GM13977 (cell line): ENCODE data around the gene CIDEB.

Experiments used
- DNase-seq: peaks from one replicate; pipeline ENCODE4 v3.0.0; 2012; ENCODE audit warnings: low spot score
- CTCF ChIP-seq: IDR thresholded peaks from 2 replicates; pipeline ENCODE4 v1.5.1; 2012; ENCODE audit warnings: mild to moderate bottlenecking, control low read depth; ENCODE audit not compliant: insufficient read depth; ENCODE audit errors: extremely low read depth, missing control alignments
- in situ Hi-C: fragments of 300-500 bp; cut with MboI; formaldehyde crosslinking; loops from one replicate; pipeline ENCODE4 v1.12.0; 2022; ENCODE audit warnings: low sequenced_read_pairs, low pct_unique_long_range_greater_than_20kb, mixed read lengths, inconsistent platforms; ENCODE audit not compliant: unreplicated experiment

The CIDEB gene

GRCh38 chr14:24299255-24300191 is 8.3 kb downstream of the CIDEB start, which contains the start of the genes DHRS1 and NOP9:
Gene DHRS1 (minus strand): TSS chr14:24299780. CDS start chr14:24299106, 674 bp downstream.
Gene NOP9 (plus strand): TSS chr14:24299850. CDS start chr14:24299955, 105 bp downstream.
- DNase-seq, result peak; percentile 97
- TF ChIP-seq CTCF, result no peak
- in situ Hi-C loops, result loop anchor here (5.0 kb wide), 1 partner anchor 57 kb away; the partner anchor contains the start of gene TINF2

- no peak for TF ChIP-seq CTCF
- in situ Hi-C loops, result loop anchor here (5.0 kb wide), 1 partner anchor 57 kb away; the partner anchor contains the start of gene TINF2
- DNase-seq, result no peak
Observed at GRCh38 chr14:24298892-24299254, 8.9 kb downstream of the CIDEB start.

- no peak for DNase-seq
- peak; percentile 42 for TF ChIP-seq CTCF
- in situ Hi-C loops, result loop anchor here (5.0 kb wide), 1 partner anchor 55 kb away; the partner anchor contains the start of gene TINF2
Observed at GRCh38 chr14:24297190-24297964, 10.4 kb downstream of the CIDEB start.

- TF ChIP-seq CTCF, result peak; percentile 81
- in situ Hi-C loops, result loop anchor here (5.0 kb wide), 1 partner anchor 54 kb away; the partner anchor contains the start of gene TINF2
- peak; percentile 86 for DNase-seq
Observed at GRCh38 chr14:24296341-24297157, 11.2 kb downstream of the CIDEB start.

GRCh38 chr14:24293525-24293924 is 14.3 kb downstream of the CIDEB start:
- DNase-seq, result no peak
- in situ Hi-C loops, result no loop called here
- no peak for TF ChIP-seq CTCF
